ENCODE results near the gene TEAD2.

- TF ChIP-seq CTCF (IDR thresholded peaks at IDR 0.05) (no peak), POLR2A (IDR thresholded peaks at IDR 0.05) (no peak)
These were observed 28.8 kb downstream of the TEAD2 start for GRCh38 chr19:49333418-49333805.

Measured in Peyer's patch (tissue), 4 donors.